KOPT-K1 (cell line): ENCODE results near the gene SLC9A9.
A peak's percentile ranks its signal among the peaks of the same experiment; 100 is the strongest.

Experiments used
- H3K27ac ChIP-seq: fragments of 200-600 bp; sonication (generic); 2 replicates; pipeline ENCODE4 v1.5.1; 2016; ENCODE audit warnings: antibody characterized with exemption, mild to moderate bottlenecking, low read depth, low read length; ENCODE audit not compliant: poor library complexity, severe bottlenecking
- H3K36me3 ChIP-seq: fragments of 200-600 bp; sonication (generic); 2 replicates; pipeline ENCODE4 v1.5.1; 2017; ENCODE audit warnings: antibody characterized with exemption, mild to moderate bottlenecking, low read length, moderate library complexity; ENCODE audit not compliant: insufficient read depth
- H3K9me3 ChIP-seq: fragments of 200-600 bp; sonication (generic); 2 replicates; pipeline ENCODE4 v1.5.1; 2017; ENCODE audit warnings: antibody characterized with exemption, low read length, mild to moderate bottlenecking; ENCODE audit not compliant: insufficient read depth, poor library complexity, severe bottlenecking

The SLC9A9 gene

GRCh38 chr3:143382816-143383215 lies 465.5 kb downstream of the SLC9A9 start:
- H3K9me3 ChIP-seq = peaks cover 13% of the 10 kb centered on the region
- H3K36me3 ChIP-seq = no peaks in the 10 kb centered on the region
- no peak overlapping the region for H3K27ac ChIP-seq

- H3K27ac ChIP-seq = no peak overlapping the region
- peaks cover 13% of the 10 kb centered on the region for H3K9me3 ChIP-seq
- H3K36me3 ChIP-seq = no peaks in the 10 kb centered on the region
Measured at GRCh38 chr3:143380449-143380848, 467.8 kb downstream of the SLC9A9 start.

GRCh38 chr3:143375698-143376097 lies 472.6 kb downstream of the SLC9A9 start:
- no peaks in the 10 kb centered on the region for H3K36me3 ChIP-seq
- peaks cover 2% of the 10 kb centered on the region for H3K9me3 ChIP-seq
- H3K27ac ChIP-seq = no peak overlapping the region

GRCh38 chr3:143367171-143367570 lies 481.1 kb downstream of the SLC9A9 start:
- H3K36me3 ChIP-seq = no peaks in the 10 kb centered on the region
- H3K27ac ChIP-seq = no peak overlapping the region
- no peaks in the 10 kb centered on the region for H3K9me3 ChIP-seq

GRCh38 chr3:143366672-143367071 lies 481.6 kb downstream of the SLC9A9 start:
- Histone ChIP-seq H3K36me3 (no peaks in the 10 kb centered on the region), H3K27ac (no peak overlapping the region), H3K9me3 (no peaks in the 10 kb centered on the region)

GRCh38 chr3:143363949-143364348 lies 484.3 kb downstream of the SLC9A9 start:
- Histone ChIP-seq H3K36me3 (no peaks in the 10 kb centered on the region), H3K9me3 (peaks cover 3% of the 10 kb centered on the region), H3K27ac (peak overlapping the region; percentile 90)

GRCh38 chr3:143363276-143363675 lies 485.0 kb downstream of the SLC9A9 start:
- Histone ChIP-seq H3K27ac (peak overlapping the region; percentile 90), H3K36me3 (no peaks in the 10 kb centered on the region), H3K9me3 (peaks cover 3% of the 10 kb centered on the region)

GRCh38 chr3:143362115-143362991 lies 485.9 kb downstream of the SLC9A9 start:
- Histone ChIP-seq H3K9me3 (peaks cover 3% of the 10 kb centered on the region), H3K36me3 (no peaks in the 10 kb centered on the region), H3K27ac (peak overlapping the region; percentile 90)

- peaks cover 3% of the 10 kb centered on the region for H3K9me3 ChIP-seq
- peak overlapping the region; percentile 90 for H3K27ac ChIP-seq
- H3K36me3 ChIP-seq = no peaks in the 10 kb centered on the region
Measured at GRCh38 chr3:143361589-143361988, 486.7 kb downstream of the SLC9A9 start.

- H3K9me3 ChIP-seq = peaks cover 3% of the 10 kb centered on the region
- H3K36me3 ChIP-seq = no peaks in the 10 kb centered on the region
- H3K27ac ChIP-seq = no peak overlapping the region
Measured at GRCh38 chr3:143360244-143360643, 488.0 kb downstream of the SLC9A9 start.

- Histone ChIP-seq H3K9me3 (peaks cover 3% of the 10 kb centered on the region), H3K27ac (no peak overlapping the region), H3K36me3 (no peaks in the 10 kb centered on the region)
Measured at GRCh38 chr3:143358793-143359491, 489.3 kb downstream of the SLC9A9 start.

- H3K9me3 ChIP-seq = peaks cover 3% of the 10 kb centered on the region
- H3K27ac ChIP-seq = no peak overlapping the region
- H3K36me3 ChIP-seq = no peaks in the 10 kb centered on the region
Measured at GRCh38 chr3:143358155-143358792, 490.0 kb downstream of the SLC9A9 start.

- Histone ChIP-seq H3K9me3 (peaks cover 3% of the 10 kb centered on the region), H3K27ac (no peak overlapping the region), H3K36me3 (no peaks in the 10 kb centered on the region)
Measured at GRCh38 chr3:143357700-143358099, 490.6 kb downstream of the SLC9A9 start.

- Histone ChIP-seq H3K27ac (no peak overlapping the region), H3K9me3 (peaks cover 3% of the 10 kb centered on the region), H3K36me3 (no peaks in the 10 kb centered on the region)
Measured at GRCh38 chr3:143356839-143357238, 491.4 kb downstream of the SLC9A9 start.

- no peaks in the 10 kb centered on the region for H3K36me3 ChIP-seq
- no peak overlapping the region for H3K27ac ChIP-seq
- H3K9me3 ChIP-seq = no peaks in the 10 kb centered on the region
Measured at GRCh38 chr3:143354342-143354741, 493.9 kb downstream of the SLC9A9 start.
